Raji (cell line): Measurements from ENCODE around the gene FHOD3.

Experiments
- POLR2A ChIP-seq: IDR thresholded peaks from 2 replicates; pipeline ENCODE4 v1.6.1; 2011; ENCODE audit warnings: low read depth, low read length, control low read depth; ENCODE audit not compliant: insufficient read depth

FHOD3 gene

DNA sequence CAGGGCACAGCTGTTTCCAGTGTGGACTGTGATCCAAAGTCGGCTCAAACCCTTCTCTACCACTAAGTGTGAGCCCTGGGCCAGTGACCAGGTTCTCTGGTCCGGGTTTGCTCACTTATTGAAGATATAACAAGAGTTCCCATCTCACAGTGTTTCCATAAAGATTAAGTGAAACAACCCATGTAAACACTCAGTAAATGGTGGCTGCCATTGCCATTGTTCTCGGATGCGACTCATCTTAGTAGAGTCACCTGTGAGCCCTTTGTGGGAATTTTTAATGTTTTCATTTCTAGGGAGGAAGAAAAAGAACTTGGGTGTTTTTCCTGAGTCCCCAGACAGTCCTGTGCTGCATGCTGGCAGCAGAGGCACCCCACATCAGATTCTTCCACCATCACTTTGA lies 477.9 kb downstream of the FHOD3 start:
- no peak for TF ChIP-seq POLR2A

DNA sequence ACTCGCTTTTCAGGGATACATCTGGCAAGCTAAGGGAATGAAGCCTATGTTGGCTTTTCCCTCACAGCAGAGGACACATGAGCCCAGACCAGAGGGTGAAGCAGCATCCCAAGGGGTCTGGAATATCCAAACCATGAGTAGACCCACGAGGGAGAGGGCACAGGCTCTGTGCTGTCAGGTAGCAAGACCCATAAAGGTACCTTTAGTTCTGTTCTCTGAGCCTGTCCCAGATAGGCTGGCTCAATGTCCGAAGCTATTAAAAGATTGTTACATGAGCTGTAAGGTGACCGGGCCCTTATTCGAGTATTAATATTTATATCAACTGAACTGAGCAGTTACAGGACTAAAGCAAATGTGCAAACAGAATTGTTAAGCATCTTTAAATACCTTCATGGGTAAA lies 479.1 kb downstream of the FHOD3 start:
- TF ChIP-seq POLR2A = no peak

DNA sequence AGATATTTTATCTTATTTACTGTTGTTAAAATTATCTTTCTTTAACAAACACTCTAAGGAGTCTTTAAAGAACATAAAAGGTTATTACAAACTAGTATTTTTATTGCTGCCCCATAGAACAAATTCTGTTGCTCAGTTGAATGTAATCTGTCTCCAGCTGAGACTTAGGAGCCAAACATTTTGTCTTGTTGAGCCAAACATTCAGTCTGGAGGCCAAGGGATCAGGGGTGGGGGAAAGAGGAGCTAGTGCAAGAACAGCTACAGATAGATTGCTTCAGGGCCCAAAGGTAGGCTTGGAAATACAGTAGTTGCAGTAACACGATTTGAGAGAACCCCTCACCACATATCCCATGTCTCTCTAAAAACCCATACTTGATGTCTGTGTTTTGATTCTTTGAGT lies 480.1 kb downstream of the FHOD3 start:
- no peak for TF ChIP-seq POLR2A

DNA sequence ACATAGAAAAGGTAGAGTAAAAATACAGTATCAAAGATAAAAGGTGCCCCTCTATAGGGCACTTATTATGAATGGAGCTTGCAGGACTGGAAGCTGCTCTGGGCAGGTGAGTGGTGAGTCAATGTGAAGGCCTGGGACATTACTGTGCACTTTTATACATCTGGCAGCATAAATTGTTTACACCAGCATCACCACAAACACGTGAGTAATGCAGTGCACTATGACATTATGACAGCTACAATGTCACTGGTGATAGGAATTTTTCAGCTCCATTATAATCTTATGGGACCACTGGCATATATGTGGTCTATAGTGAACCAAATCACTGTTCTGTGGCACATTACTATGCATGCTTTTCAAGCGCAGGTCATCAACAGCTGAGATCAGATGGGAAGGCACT lies 483.2 kb downstream of the FHOD3 start:
- no peak for TF ChIP-seq POLR2A

DNA sequence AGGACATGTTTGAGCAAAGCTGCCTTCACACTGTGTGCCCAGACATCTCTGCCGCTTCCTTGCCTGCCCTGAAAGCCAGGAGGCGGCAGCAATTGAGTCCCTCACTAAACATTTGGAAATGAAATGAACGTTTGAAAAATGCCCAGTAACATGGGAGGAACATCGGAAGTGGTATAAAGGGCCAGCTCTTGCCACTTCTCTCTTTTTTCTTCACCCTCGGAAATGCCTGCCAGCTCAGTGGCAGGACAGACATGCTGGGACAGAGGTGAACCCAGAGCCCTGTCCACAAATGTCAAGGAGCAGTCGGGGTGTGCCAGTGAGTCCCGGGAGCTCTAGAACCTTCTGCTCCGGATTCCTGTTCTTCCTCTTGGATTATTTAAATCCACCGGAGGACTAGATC lies 485.2 kb downstream of the FHOD3 start:
- TF ChIP-seq POLR2A = no peak

DNA sequence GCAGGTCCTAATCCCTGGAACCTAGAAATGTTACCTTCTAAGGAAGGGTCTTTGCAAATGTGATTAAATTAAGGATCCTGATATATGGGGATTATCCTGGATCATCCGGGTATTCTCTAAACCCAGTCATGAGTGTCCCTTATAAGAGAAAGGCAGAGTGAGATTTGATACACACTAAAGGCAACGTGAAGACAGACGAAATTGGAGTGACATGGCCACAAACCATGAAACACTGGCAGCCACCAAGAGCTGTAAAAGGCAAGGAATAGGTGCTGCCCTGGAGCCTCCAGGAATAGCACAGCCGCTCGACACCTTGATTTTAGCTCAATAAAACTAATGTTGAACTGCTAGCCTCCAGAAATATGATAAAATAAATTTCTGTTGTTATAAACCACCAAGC lies 486.3 kb downstream of the FHOD3 start:
- no peak for TF ChIP-seq POLR2A

DNA sequence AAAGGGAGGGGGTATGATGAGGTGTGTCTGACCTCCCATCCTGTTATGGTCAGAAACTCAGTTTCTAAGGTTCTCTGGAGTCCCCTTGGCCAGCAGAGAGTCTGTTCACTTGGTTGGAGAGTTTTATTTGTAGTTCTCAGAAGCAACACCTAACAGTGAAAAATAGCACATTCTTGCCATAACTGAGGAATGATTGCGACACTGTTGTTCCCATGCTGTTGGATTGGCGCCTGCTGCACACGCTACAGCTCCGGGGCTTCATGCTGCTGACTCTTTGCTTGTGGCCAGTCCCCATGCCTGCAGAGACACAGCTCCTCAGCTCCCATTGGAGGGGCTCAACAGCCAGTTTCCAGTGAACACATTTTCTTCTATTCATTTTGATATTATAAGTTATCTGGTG lies 489.2 kb downstream of the FHOD3 start:
- no peak for TF ChIP-seq POLR2A

DNA sequence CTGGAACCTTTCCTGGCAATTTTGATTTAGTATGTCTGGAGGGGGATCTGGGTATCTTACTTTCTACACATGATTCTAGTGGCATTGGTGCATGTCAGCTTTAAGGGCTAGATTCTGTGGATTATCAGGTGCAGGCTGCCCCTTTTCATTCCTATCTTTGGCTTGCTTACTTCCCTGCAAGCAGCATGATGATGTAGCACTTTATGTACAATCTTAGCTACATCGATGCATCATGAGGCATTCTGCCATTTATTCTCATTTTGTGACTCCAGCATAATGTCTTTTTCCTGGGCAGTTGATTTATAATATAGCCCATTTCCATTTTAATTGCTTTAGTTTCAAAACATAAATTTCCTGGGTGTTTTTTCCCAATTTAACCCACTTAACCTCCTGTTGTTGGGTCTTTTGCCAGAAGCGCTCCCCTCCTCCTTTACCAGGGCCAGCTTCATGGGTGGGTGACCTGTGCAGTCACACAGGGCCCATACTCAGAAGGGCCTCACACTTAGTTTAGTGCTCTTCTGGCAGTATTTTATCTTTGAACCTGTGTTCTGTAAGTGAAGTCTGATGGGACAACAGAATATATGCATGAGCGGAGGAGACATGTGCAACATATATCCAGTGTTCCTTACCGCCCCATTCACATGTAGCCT lies 495.2 kb downstream of the FHOD3 start:
- no peak for TF ChIP-seq POLR2A

DNA sequence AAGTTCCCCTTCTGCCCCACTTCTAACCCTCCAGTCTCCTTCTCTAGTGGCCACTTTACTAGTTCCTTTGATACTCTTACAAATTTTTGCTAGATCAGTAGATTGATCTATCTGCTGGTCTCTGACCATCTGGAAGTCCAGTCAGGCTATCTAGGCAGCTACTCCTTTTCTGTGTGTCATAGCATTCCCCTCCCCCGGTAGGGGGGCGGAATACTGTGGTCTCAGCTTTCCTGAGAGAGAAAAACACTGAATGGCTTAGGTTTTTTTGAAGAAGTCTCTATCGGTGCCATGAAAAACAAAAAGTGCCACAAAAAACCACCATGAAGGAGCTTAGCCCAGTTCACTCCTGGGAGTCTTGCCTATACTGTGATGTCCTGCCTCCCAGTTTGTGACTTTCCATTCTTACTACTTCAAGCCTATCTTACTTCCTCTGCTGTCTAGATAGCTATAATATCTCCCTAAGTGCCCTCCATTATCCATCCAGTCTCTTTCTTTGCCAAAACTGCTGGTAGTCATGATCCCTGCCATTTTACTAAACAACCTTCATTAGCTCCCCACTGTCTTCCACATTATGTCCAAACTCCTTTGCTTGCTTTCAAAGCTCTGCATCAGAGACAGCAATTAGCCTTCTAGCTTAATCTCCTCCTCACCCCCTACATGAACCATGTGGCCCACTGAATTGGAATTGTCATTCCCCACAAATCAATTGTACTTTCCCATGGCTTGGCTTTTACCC lies 501.4 kb downstream of the FHOD3 start:
- TF ChIP-seq POLR2A = no peak

DNA sequence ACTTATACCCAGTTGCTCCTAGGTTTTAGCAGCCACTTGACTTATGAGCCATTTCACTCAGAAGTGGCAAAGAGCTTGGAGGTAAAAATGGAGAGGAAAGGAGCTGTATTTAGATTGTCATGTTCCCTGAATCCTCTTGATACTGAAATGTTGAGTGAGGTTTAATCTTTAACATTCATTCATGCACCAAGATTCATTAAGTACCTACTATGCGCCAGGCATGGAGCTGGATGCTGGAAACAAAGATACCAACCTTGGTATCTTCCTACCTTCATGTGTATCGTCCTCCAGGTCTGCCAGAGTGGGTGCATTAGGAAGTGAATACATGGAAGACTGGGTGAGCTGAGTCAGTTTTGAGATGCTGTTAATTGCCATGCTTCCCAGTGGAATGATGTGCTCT lies 507.6 kb downstream of the FHOD3 start:
- no peak for TF ChIP-seq POLR2A

DNA sequence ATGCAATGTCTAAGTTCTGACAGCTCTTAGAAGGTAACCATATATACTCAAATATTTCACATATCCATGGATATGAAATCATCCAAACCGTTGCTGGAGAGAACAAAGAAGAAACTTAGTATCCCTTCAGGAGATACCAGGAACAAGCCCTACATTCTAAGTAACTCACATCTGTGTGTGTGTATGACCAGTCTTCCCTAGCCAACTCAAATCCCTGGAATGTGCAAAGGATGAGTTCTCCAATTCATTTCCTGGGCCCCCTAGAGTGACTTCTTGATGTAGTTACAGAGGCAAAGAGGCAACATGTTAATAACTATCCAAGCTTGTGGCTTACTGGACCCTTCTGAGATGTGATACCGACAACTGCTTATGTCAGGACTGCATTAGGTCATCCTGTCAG lies 511.2 kb downstream of the FHOD3 start:
- no peak for TF ChIP-seq POLR2A

DNA sequence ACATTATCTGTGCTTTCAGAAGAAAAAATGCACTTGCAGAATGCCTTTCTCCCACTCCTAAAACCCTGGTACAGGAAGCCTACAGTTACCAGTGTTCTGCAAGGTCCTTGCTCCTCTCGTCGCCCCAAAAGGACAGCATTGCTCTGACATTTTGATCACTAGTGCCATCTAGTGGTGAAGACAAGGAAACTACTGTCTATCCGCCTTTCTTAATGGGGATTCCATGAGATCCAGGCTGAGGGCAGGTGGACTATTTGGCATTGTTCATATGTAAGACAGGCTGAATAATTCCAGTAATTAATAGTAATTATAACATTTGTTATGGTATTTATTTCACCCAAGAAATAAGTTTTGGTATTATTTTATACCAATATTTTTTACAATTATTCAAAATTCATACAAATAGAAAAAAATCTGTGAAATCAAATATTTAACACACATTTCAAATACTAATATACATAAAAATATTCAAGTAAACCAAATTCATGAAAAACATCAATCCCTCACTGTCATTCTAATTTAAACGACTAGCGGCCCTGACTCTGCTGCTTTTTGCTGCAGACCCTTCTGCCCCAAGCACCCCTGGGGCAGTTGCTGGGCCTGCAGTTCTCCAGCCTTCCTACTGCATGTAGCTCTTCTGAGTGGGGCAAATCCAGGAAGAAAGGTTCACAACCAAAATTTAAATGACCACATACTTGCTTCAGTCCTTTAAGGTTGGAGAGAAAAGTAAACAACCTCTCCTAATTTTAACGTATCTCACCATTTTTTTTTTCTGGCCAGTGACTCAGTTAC lies 512.3 kb downstream of the FHOD3 start:
- no peak for TF ChIP-seq POLR2A

DNA sequence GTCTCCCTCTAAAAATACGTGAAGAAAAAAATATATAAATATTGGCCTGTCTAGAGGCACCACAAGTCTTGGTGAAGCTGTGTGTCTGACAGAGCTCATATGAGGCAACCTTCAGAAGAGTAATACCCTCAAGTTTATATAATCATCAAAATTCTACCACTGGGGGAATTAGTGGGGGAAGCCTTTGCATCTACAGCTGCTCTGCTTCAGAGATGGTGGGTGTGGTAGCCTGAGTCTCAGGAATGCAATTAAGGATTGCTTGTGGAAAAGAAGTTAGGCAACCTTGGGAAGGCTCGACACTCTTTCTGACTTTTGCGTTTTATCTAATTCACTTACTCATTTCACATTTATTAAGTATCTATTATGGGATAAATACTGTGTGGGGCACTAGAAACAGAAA lies 513.9 kb downstream of the FHOD3 start:
- no peak for TF ChIP-seq POLR2A

DNA sequence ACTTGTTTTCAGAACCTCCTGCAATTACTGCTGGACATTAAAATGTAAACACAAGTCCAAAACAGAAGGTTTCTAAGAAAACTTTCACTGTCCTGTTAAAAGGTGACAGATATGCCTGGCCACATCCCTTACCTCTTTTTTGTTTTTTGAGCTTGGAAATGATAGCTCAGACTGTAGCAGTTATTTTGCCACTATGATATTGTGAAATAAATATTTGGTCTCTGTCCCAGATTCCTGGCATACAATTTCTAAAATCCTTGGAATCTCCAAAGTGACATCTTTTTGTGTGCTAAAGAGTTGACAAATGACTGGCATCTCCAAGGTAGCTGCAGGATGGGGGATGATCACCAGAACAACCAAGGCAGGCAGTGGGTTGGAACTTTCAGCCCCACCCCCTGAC lies 514.4 kb downstream of the FHOD3 start:
- TF ChIP-seq POLR2A = no peak

DNA sequence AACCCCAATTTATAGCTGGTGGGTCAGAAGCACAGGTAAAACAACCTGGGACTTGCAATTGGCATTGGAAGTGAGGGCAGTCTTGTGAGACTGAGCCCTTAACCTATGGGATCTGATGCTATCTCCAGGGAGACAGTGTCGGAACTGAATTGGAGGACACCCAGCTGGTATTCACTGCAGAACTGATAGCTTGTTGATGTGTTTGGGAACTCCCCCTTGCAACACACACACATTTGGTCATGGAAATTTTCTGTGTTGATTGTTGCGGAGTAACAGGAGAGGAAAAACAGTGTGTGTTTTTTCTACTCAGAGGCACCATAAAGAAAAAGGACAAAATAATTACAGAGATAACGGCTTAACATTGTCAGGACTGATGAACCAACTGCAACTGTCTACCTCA lies 515.2 kb downstream of the FHOD3 start:
- no peak for TF ChIP-seq POLR2A
